Embryonic facial prominence (tissue), 1 donor: ENCODE results near the gene RELN.

Experiments used
- DNase-seq: peaks from one replicate; pipeline ENCODE4 v3.0.0-alpha.2; 2016; ENCODE audit errors: extremely low spot score

RELN gene

GRCh38 chr7:103637094-103637493 lies 352.4 kb downstream of the RELN start:
- no peak for DNase-seq

DNA sequence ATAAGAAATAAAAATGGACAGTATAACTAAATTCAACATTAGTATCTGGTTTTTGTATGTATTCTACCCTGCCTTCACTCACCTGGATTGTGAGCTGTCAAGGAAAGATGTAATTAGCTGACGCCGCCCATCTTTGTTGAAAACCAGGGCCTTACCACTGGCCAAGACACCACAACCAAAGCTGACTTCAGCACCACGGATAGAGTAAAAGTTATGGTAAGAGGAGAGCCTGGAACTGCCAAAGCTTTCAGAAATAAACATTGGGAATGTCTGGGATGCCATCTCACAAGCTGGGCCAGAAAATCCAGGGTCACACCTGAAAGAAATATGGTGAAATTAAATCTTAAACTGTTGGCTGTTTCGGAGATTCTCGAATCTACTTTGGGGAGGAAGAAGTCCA lies 353.3 kb downstream of the RELN start:
- DNase-seq = no peak

- DNase-seq = no peak
Measured at GRCh38 chr7:103632972-103633371, 356.5 kb downstream of the RELN start.

- DNase-seq = no peak
Measured at GRCh38 chr7:103632005-103632639, 357.3 kb downstream of the RELN start.

GRCh38 chr7:103630318-103630717 lies 359.1 kb downstream of the RELN start:
- no peak for DNase-seq

GRCh38 chr7:103628742-103629141 lies 360.7 kb downstream of the RELN start:
- no peak for DNase-seq

DNA sequence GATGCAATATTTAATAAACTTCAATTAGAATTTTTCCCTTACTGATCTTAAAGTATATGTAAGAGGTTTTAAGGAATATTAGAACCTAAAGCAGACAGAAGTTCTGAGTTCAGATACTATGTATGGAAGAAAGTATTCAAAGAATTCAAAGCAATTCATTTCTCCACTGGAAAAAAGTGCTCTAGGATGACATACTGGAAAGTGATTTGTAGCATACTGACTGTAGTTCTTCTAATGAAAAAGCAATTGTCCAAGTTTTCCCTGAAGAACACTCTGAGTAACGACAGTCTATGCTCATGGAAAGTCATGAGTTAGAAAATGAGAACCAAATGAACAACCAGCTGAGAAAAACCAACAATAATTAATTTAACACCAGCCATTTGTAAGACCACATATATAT lies 362.7 kb downstream of the RELN start:
- no peak for DNase-seq

DNA sequence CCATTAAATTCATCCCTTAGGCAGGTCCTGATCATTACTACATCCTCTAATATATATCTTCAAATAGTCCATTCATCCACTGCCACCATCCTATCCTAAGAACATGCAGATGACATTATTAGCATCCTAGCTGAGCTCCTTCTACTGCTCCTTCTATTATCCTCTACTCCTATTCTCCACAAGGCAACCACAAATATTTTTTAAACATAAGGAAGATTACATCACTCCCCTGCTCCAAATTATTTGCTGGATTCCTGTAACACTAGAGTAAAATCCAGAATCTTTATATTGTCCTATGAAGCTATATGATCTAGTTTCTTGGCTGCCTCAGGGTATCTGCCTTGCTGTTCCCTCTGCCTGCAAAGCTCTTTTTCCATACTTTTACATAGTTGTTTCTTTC lies 367.2 kb downstream of the RELN start:
- no peak for DNase-seq

- DNase-seq = no peak
Measured at GRCh38 chr7:103613655-103614642, 375.5 kb downstream of the RELN start.

DNA sequence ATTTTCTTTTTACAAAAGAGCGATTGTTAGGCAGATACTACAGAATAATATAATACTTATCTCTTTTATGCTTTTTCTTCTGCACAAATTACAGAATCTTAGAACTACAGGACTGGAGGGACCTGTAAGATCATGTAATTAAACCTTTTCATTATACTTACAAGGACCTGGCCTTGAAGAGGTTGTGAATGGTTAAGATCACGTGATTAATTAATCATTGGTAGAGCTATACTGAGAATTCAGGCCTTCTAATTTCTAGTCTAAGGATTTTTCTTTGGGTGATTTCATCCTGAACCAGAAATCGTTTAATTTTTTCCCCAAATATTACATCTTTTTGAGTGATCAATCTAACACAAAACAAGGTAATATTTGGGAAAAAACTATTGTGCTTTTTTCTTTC lies 379.7 kb downstream of the RELN start:
- no peak for DNase-seq

GRCh38 chr7:103605640-103606039 lies 383.8 kb downstream of the RELN start:
- DNase-seq = no peak

DNA sequence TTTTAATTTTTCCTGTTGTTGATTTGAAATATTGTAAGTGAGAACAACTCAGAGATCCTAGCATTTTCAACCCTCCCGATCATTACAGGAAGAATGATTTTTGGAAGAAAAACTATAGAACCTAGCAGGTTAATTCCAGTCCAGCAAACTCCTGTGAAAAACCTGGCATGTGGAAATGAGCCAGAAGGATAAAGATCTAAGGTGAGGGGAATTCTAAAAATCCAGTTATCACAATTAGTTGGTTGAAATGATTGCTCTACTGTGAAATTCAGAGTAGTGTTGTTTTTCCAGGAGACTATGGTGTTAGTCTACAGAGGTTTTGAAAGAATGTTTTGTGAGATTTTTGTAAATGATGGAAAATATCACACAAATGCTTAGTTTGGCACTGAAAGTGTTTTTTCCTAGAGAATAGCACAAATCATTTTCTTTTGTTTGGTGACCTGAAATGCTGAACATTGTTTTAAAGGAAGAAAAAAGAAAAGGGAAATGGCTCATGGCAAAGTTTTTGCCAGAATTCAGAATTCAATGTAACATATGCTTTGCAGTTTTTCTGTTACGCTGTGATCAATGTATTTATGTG lies 391.0 kb downstream of the RELN start:
- DNase-seq = no peak

- no peak for DNase-seq
Measured at GRCh38 chr7:103597606-103598005, 391.9 kb downstream of the RELN start.

- DNase-seq = no peak
Measured at GRCh38 chr7:103594186-103594585, 395.3 kb downstream of the RELN start.

DNA sequence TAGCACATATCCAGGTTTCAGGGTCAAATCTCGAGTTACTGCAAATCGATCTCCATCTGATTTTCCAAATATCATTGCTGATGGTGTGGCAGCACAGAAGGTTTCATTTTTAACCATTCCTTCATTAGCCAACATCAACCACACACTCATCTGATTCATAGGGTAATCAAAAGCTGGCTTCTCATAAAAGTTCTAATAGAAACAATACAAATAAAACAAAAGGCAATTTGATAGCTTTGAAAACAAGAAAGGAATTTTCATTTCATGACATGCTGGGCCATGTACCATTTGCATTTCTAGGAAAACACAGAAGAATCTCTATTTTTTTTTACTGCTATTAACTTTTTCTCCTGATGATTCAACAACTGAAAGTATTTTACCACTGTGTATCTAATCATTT lies 395.8 kb downstream of the RELN start:
- DNase-seq = no peak

DNA sequence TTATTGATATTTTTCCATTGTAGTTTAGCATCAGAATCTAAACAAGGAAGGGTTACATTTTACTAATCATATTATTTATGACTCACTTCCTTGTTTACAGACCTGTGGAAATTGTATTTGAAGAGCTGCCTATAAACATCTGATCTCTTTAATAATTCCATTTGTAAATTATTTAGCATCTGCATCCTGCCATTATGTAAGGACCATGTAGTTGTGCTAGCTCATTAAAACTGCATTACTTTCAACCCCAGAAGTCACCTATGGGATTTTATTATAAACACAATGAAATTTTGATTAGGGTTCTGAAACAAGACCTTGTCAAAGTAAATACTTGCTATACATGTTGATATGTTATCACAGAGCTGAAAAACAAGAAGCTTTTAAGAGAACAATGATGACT lies 396.6 kb downstream of the RELN start:
- no peak for DNase-seq

GRCh38 chr7:103592187-103592586 lies 397.3 kb downstream of the RELN start:
- no peak for DNase-seq

DNA sequence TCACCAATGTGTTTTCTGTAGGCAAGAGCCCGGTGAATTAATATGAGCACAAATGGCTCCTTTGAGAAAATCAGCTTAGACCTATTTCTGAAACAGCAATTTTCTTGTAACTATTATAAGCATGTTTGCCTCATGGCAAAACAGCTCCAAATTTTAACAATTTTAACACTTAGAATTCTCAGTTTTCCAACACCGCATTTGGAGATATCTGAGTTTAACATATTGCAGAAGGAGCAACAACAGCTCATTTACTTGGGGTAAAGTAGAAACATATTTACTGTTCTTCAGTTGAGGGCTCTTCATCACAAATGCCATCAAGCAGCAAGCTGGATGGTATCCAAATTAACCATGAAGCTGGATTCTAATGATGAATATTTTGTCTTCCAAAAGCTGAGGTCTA lies 409.4 kb downstream of the RELN start:
- no peak for DNase-seq

DNA sequence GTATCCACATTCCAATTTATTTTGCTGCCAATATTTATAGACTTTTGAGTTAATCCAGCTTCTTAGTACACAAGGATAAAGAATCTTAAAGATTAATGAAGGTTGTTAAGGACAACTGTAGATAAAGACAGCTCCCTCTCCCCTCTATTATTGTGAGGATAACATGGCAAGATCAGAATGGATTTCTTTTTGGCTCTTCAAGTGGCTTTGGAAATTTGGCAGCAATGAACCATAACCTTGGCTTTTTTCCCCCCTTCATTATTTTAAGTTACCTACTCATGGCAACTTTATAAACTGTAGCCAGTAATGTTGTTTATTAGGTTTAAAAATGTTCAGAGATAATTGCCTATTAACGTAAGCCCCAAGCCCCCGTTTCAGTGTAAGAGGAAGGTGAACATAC lies 412.4 kb downstream of the RELN start:
- DNase-seq = no peak

DNA sequence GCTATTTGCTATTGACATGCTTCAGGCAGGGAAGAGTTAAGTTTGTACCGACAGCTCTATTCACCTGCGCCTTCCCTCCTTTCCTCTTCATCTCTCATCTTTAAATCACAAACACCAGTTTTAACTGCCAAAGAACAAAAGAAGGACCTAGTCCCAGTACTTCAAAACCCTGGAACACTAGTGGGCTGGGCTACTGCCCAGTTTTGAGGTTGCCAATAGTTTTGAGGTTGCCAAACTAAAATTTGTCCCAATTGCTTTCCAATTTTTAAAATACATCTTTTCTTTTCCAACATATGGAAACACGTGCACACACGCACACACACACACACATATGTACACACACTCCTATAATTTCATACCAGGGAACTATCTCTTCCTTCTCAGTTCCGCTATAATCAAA lies 412.8 kb downstream of the RELN start:
- no peak for DNase-seq

DNA sequence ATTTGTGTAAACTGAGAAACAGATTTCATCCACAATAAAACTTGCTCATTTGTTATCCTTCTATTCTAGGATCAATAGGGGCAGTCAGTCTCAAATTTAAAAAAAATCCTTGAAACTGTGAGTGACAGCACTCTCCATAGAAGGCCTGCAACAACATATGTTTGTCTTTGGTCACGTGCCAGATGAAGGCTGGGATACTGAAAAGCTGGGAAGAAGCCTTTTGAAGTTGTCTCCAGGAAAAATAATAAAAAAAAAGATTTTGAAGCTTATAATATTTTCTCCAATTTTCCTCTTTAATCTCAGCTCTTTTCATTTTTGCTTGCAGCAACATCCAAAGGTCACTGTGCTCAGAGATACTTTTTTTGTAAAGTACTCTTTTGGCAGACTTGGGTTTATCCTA lies 414.9 kb downstream of the RELN start:
- DNase-seq = no peak

DNA sequence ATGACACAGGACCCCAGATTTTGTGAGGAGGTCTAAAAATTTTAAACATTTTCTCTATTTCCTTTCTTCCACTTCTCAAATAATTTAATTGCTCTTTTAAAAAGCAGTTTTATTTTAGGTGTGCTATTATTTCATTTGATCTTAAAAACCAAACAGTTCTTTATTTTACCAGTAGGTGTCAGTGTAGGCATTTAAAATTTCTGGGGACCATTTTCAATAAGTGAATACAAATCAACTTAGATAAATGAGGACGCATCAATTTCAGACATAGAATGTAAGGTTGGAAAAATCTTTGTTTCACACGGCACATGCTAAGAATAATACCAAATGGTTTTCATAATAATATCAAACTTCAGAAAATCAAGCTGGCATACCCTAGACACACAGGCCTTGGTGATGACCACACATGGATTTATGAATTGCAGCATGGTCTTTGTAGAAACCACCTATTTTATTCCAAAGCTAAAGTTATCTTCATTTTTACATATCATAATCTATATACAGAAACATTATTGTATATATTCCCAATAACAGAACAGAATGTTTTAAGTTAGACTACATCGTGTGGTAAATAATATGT lies 415.9 kb downstream of the RELN start:
- DNase-seq = peak; percentile 25
